ENCODE results near the gene GMDS. TPM values are rescaled to one million over a fixed set of nuclear protein-coding genes. Genes with fewer than 3 reads are reported as not detected.

Gene GMDS
- total and polyA plus RNA-seq, 2 donors, result 19.9 to 28.4 TPM

GRCh38 chr6:1865585-1865984 is 379.8 kb downstream of the GMDS start:
- H3K27ac ChIP-seq (ENCODE audit: low read depth in 1 of 2, low read length in 1 of 2), result no peak overlapping the region
- H3K4me1 ChIP-seq (ENCODE audit: control insufficient read depth in 2 of 2, insufficient read depth in 2 of 2, low read length in 2 of 2), result no peaks in the 10 kb centered on the region
- H3K27me3 ChIP-seq (ENCODE audit: control insufficient read depth in 2 of 2, insufficient read depth in 1 of 2, low read length in 1 of 2), result no peaks in the 10 kb centered on the region
- no peak overlapping the region for H3K4me3 ChIP-seq (ENCODE audit: low read length in 2 of 2)
- no peak for DNase-seq (ENCODE audit: low read depth in 6 of 9, low spot score in 9 of 9)
- WGBS, result 96% methylated on average over 7 of the region's 7 CpGs
- no peaks in the 10 kb centered on the region for H3K9me3 ChIP-seq (ENCODE audit: control insufficient read depth in 2 of 2, insufficient read depth in 1 of 2, low read length in 1 of 2)
- no peaks in the 10 kb centered on the region for H3K36me3 ChIP-seq (ENCODE audit: control insufficient read depth in 2 of 2, insufficient read depth in 2 of 2, low read length in 1 of 2)

DNA sequence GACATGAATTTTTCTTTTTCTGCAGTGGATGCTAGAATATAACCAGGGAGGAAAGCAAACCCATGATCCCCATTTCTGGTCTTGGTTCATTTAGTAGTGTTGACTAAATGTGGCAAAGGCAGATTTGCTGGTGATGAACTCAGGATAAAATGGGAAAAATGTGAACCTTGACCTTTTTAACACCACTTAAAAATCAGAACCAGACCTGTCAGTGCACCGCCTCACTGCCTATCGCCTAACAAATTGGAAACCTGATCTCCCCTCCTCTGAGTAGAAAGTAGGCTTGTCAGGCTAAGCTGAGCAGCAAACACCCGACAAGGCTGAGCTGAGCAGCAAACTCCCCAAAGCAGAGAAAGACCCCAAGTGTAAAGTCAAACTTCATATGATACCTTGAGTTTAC is 380.9 kb downstream of the GMDS start:
- 95% methylated on average over 3 of the region's 3 CpGs for WGBS
- no peak for DNase-seq (ENCODE audit: low read depth in 6 of 9, low spot score in 9 of 9)
- no peaks in the 10 kb centered on the region for H3K27me3 ChIP-seq (ENCODE audit: control insufficient read depth in 2 of 2, insufficient read depth in 1 of 2, low read length in 1 of 2)
- H3K4me3 ChIP-seq (ENCODE audit: low read length in 2 of 2), result no peak overlapping the region
- no peaks in the 10 kb centered on the region for H3K36me3 ChIP-seq (ENCODE audit: control insufficient read depth in 2 of 2, insufficient read depth in 2 of 2, low read length in 1 of 2)
- H3K4me1 ChIP-seq (ENCODE audit: control insufficient read depth in 2 of 2, insufficient read depth in 2 of 2, low read length in 2 of 2), result no peaks in the 10 kb centered on the region
- H3K27ac ChIP-seq (ENCODE audit: low read depth in 1 of 2, low read length in 1 of 2), result no peak overlapping the region
- no peaks in the 10 kb centered on the region for H3K9me3 ChIP-seq (ENCODE audit: control insufficient read depth in 2 of 2, insufficient read depth in 1 of 2, low read length in 1 of 2)

DNA sequence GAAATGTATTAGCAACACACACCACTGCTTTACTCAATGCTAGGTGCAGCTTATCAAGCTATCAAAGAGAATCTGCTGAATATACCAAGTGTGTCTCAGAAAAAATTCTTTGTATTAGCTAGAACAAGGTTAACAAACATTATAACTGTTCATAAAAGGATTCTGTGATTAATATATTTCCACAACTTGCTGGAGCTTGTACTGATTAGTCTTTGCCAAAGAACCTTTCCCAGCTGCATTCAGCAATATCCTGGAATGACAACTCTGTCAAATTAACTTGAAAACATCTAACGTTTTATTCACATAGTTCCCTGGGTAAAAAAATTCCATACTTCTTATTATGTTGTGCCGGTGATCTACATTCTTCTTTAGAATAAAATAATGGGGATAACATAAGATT is 383.0 kb downstream of the GMDS start:
- Histone ChIP-seq H3K9me3 (ENCODE audit: control insufficient read depth in 2 of 2, insufficient read depth in 1 of 2, low read length in 1 of 2) (no peaks in the 10 kb centered on the region), H3K4me3 (ENCODE audit: low read length in 2 of 2) (no peak overlapping the region), H3K4me1 (ENCODE audit: control insufficient read depth in 2 of 2, insufficient read depth in 2 of 2, low read length in 2 of 2) (no peaks in the 10 kb centered on the region), H3K36me3 (ENCODE audit: control insufficient read depth in 2 of 2, insufficient read depth in 2 of 2, low read length in 1 of 2) (no peaks in the 10 kb centered on the region), H3K27me3 (ENCODE audit: control insufficient read depth in 2 of 2, insufficient read depth in 1 of 2, low read length in 1 of 2) (no peaks in the 10 kb centered on the region), H3K27ac (ENCODE audit: low read depth in 1 of 2, low read length in 1 of 2) (no peak overlapping the region)
- WGBS, result 93% methylated on average over 2 of the region's 2 CpGs
- DNase-seq (ENCODE audit: low read depth in 6 of 9, low spot score in 9 of 9), result no peak

- WGBS, result 95% methylated on average over 4 of the region's 4 CpGs
- H3K27me3 ChIP-seq (ENCODE audit: control insufficient read depth in 2 of 2, insufficient read depth in 1 of 2, low read length in 1 of 2), result no peaks in the 10 kb centered on the region
- no peak for DNase-seq (ENCODE audit: low read depth in 6 of 9, low spot score in 9 of 9)
- no peak overlapping the region for H3K4me3 ChIP-seq (ENCODE audit: low read length in 2 of 2)
- H3K9me3 ChIP-seq (ENCODE audit: control insufficient read depth in 2 of 2, insufficient read depth in 1 of 2, low read length in 1 of 2), result no peaks in the 10 kb centered on the region
- H3K27ac ChIP-seq (ENCODE audit: low read depth in 1 of 2, low read length in 1 of 2), result no peak overlapping the region
- H3K4me1 ChIP-seq (ENCODE audit: control insufficient read depth in 2 of 2, insufficient read depth in 2 of 2, low read length in 2 of 2), result no peaks in the 10 kb centered on the region
- H3K36me3 ChIP-seq (ENCODE audit: control insufficient read depth in 2 of 2, insufficient read depth in 2 of 2, low read length in 1 of 2), result no peaks in the 10 kb centered on the region
These were observed 384.6 kb downstream of the GMDS start for GRCh38 chr6:1860756-1861348.

GRCh38 chr6:1858859-1859258 is 386.5 kb downstream of the GMDS start:
- Histone ChIP-seq H3K27ac (ENCODE audit: low read depth in 1 of 2, low read length in 1 of 2) (no peak overlapping the region), H3K27me3 (ENCODE audit: control insufficient read depth in 2 of 2, insufficient read depth in 1 of 2, low read length in 1 of 2) (no peaks in the 10 kb centered on the region), H3K4me3 (ENCODE audit: low read length in 2 of 2) (no peak overlapping the region), H3K9me3 (ENCODE audit: control insufficient read depth in 2 of 2, insufficient read depth in 1 of 2, low read length in 1 of 2) (no peaks in the 10 kb centered on the region), H3K4me1 (ENCODE audit: control insufficient read depth in 2 of 2, insufficient read depth in 2 of 2, low read length in 2 of 2) (no peaks in the 10 kb centered on the region), H3K36me3 (ENCODE audit: control insufficient read depth in 2 of 2, insufficient read depth in 2 of 2, low read length in 1 of 2) (no peaks in the 10 kb centered on the region)
- DNase-seq (ENCODE audit: low read depth in 6 of 9, low spot score in 9 of 9), result no peak
- WGBS, result 97% methylated on average over 6 of the region's 6 CpGs

DNA sequence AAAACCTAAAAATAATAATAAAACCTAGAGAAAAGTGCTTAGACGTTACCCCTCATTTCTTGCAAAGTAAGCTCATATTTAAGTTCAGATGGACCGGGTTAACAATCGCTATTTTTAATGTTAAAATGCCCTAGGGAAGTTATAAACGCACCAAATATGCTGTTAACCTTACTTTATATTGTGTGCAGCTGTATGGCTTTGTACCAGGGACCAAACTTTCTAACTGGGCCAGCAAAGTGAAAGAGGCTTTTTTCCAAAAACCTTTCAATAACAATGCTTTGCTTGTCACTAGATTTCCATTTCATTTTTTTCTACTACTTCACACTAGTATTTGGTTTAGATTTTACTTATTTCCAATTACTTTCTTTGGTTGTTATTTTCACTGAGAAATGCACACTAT is 387.2 kb downstream of the GMDS start:
- WGBS, result 98% methylated on average over 4 of the region's 4 CpGs
- Histone ChIP-seq H3K27ac (ENCODE audit: low read depth in 1 of 2, low read length in 1 of 2) (no peak overlapping the region), H3K9me3 (ENCODE audit: control insufficient read depth in 2 of 2, insufficient read depth in 1 of 2, low read length in 1 of 2) (no peaks in the 10 kb centered on the region), H3K4me1 (ENCODE audit: control insufficient read depth in 2 of 2, insufficient read depth in 2 of 2, low read length in 2 of 2) (no peaks in the 10 kb centered on the region), H3K27me3 (ENCODE audit: control insufficient read depth in 2 of 2, insufficient read depth in 1 of 2, low read length in 1 of 2) (no peaks in the 10 kb centered on the region), H3K36me3 (ENCODE audit: control insufficient read depth in 2 of 2, insufficient read depth in 2 of 2, low read length in 1 of 2) (no peaks in the 10 kb centered on the region), H3K4me3 (ENCODE audit: low read length in 2 of 2) (no peak overlapping the region)
- DNase-seq (ENCODE audit: low read depth in 6 of 9, low spot score in 9 of 9), result no peak

DNA sequence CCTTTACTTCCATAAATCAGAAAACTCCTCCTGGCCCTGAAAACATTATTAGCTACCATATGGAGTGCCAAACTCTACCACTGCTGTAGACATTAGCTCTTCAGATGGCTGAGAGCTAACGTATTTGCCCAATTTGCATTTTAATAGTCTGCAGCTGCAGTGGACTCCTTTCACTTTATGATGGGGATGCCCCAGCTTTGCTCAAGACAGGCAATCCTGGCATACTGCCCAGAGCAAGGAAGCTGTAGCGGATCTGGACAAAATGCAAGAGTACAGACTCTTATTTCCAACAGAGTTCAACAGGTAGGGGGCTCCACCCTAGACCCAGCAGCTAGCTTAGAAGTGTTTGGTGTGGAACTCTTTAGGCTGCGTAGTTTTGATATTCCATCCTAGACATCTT is 389.0 kb downstream of the GMDS start:
- H3K27ac ChIP-seq (ENCODE audit: low read depth in 1 of 2, low read length in 1 of 2), result peak overlapping the region in 1 of 2 donors; percentile 38
- H3K27me3 ChIP-seq (ENCODE audit: control insufficient read depth in 2 of 2, insufficient read depth in 1 of 2, low read length in 1 of 2), result no peaks in the 10 kb centered on the region
- no peak overlapping the region for H3K4me3 ChIP-seq (ENCODE audit: low read length in 2 of 2)
- peaks cover 0 to 2% of the 10 kb centered on the region in 2 donors for H3K4me1 ChIP-seq (ENCODE audit: control insufficient read depth in 2 of 2, insufficient read depth in 2 of 2, low read length in 2 of 2)
- H3K9me3 ChIP-seq (ENCODE audit: control insufficient read depth in 2 of 2, insufficient read depth in 1 of 2, low read length in 1 of 2), result no peaks in the 10 kb centered on the region
- 88% methylated on average over 3 of the region's 3 CpGs for WGBS
- peak in 1 of 9 donors; percentile 29 for DNase-seq (ENCODE audit: low read depth in 6 of 9, low spot score in 9 of 9)
- no peaks in the 10 kb centered on the region for H3K36me3 ChIP-seq (ENCODE audit: control insufficient read depth in 2 of 2, insufficient read depth in 2 of 2, low read length in 1 of 2)

DNA sequence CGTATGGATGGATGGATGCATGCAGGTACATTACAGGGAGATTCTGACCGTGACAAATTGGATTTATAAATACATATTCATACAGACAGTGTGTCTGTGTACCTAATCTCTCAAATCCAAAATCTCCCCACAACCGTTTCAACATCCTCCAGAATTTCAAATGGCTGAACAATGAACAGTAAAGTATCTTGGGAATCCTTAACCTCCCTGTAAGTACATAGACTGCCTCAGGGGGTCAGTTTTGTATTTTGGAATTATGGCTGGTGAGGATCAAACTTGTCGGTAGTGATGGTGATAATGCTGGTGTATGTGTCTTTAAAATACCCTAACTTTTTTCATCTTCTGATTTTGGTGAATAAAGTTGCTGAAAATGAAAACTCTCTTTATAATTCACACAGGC is 389.5 kb downstream of the GMDS start:
- H3K9me3 ChIP-seq (ENCODE audit: control insufficient read depth in 2 of 2, insufficient read depth in 1 of 2, low read length in 1 of 2), result no peaks in the 10 kb centered on the region
- no peaks in the 10 kb centered on the region for H3K36me3 ChIP-seq (ENCODE audit: control insufficient read depth in 2 of 2, insufficient read depth in 2 of 2, low read length in 1 of 2)
- no peak for DNase-seq (ENCODE audit: low read depth in 6 of 9, low spot score in 9 of 9)
- H3K27ac ChIP-seq (ENCODE audit: low read depth in 1 of 2, low read length in 1 of 2), result peak overlapping the region in 1 of 2 donors; percentile 38
- no peaks in the 10 kb centered on the region for H3K27me3 ChIP-seq (ENCODE audit: control insufficient read depth in 2 of 2, insufficient read depth in 1 of 2, low read length in 1 of 2)
- 95% methylated on average over 4 of the region's 4 CpGs for WGBS
- H3K4me1 ChIP-seq (ENCODE audit: control insufficient read depth in 2 of 2, insufficient read depth in 2 of 2, low read length in 2 of 2), result peaks cover 0 to 2% of the 10 kb centered on the region in 2 donors
- no peak overlapping the region for H3K4me3 ChIP-seq (ENCODE audit: low read length in 2 of 2)

DNA sequence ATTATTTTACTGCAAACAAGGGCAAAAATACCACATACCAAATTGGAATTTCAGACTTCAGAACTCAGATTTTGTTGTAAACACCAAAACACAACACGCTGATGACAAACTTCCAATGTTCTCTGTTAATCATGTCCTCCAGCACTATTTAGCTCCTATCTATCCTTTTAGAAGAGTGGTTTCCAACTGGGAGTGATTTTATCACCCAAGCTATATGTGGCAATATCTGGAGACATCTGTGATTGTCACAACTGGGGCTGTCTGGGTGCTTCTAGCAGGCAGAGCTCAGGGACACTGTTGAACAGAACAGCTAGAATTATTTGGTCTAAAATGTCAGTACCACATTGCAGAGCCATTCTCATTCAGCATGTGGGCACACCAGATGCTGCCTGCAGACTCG is 391.1 kb downstream of the GMDS start:
- Histone ChIP-seq H3K4me1 (ENCODE audit: control insufficient read depth in 2 of 2, insufficient read depth in 2 of 2, low read length in 2 of 2) (peaks cover 0 to 2% of the 10 kb centered on the region in 2 donors), H3K27ac (ENCODE audit: low read depth in 1 of 2, low read length in 1 of 2) (no peak overlapping the region), H3K9me3 (ENCODE audit: control insufficient read depth in 2 of 2, insufficient read depth in 1 of 2, low read length in 1 of 2) (no peaks in the 10 kb centered on the region), H3K27me3 (ENCODE audit: control insufficient read depth in 2 of 2, insufficient read depth in 1 of 2, low read length in 1 of 2) (no peaks in the 10 kb centered on the region), H3K36me3 (ENCODE audit: control insufficient read depth in 2 of 2, insufficient read depth in 2 of 2, low read length in 1 of 2) (no peaks in the 10 kb centered on the region), H3K4me3 (ENCODE audit: low read length in 2 of 2) (no peak overlapping the region)
- over 99% methylated on average over 2 of the region's 2 CpGs for WGBS
- no peak for DNase-seq (ENCODE audit: low read depth in 6 of 9, low spot score in 9 of 9)

DNA sequence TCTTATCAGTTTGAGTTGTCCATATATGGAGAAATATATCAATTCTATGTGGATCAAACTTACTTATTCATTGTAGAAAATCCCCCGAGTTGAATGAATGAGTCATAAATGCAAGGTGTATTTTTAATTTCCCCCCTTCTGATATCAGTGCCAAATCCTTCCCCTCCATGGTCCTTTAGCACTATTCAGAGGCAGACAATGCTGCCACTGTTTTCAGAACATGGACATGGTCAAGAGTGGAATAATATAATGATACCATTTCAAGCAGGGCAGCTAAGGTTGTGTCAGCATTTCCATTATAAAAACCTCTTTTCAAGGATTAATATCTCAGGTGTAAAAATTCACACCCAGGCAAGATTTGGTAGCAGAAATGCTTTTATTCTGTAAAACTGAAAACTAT is 391.6 kb downstream of the GMDS start:
- no peaks in the 10 kb centered on the region for H3K9me3 ChIP-seq (ENCODE audit: control insufficient read depth in 2 of 2, insufficient read depth in 1 of 2, low read length in 1 of 2)
- no peak overlapping the region for H3K27ac ChIP-seq (ENCODE audit: low read depth in 1 of 2, low read length in 1 of 2)
- H3K4me3 ChIP-seq (ENCODE audit: low read length in 2 of 2), result no peak overlapping the region
- no peaks in the 10 kb centered on the region for H3K36me3 ChIP-seq (ENCODE audit: control insufficient read depth in 2 of 2, insufficient read depth in 2 of 2, low read length in 1 of 2)
- WGBS, result 96% methylated on average over 1 of the region's 1 CpG
- H3K27me3 ChIP-seq (ENCODE audit: control insufficient read depth in 2 of 2, insufficient read depth in 1 of 2, low read length in 1 of 2), result no peaks in the 10 kb centered on the region
- no peak for DNase-seq (ENCODE audit: low read depth in 6 of 9, low spot score in 9 of 9)
- H3K4me1 ChIP-seq (ENCODE audit: control insufficient read depth in 2 of 2, insufficient read depth in 2 of 2, low read length in 2 of 2), result peaks cover 0 to 2% of the 10 kb centered on the region in 2 donors
